ENCODE data around the gene NRXN2. TPM values are rescaled to one million over a fixed set of nuclear protein-coding genes. Genes with fewer than 3 reads are reported as not detected.

The NRXN2 gene
- total RNA-seq (2022; extraction: Qiagen RNA extraction), result 0.12 to 0.32 TPM (median 0.18 TPM) in 5 replicates

DNA sequence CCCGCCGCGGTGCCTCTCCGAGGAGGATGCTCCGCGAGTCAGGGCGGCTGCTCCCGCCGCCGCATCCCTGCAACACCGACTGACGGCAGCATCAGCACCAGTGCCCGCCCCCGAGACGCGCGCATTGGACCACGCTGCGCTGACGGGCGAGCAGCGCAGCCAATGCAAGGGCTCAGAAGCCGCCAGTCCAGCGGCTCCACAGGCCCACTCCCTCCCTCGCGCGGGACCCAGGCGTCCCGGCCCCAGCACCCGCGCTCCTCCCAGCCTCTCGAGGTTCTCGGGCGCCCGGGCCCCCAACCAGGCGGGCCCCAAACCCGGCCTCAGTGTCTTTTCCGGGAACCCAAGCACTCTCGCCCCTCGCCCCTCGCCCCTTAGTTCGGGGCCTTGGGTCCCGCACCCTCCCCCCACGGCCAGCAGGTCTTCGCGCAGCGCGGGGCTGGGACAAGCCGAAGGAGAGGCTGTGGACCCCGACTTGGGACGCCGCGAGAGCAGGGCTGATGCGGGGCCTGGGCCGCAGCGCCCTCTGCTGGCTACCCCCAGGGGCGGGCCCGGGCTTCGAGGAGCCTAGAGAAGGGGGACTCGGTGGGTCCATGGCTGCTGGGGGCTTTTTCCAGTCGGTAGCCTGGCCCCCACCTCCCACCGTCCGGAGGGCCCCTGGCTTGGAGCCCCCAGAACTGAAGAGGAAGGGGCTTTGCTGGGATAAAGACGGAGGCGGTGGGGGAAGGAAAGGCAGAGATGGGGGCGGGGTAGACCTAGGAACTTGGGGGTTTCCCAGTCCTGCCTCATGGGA is at the start of gene NRXN2:
Gene NRXN2, minus strand, starts transcription at position 81 of the 790 bp plus-strand sequence. CDS start 9,498 bp downstream, outside the sequence.

DNA sequence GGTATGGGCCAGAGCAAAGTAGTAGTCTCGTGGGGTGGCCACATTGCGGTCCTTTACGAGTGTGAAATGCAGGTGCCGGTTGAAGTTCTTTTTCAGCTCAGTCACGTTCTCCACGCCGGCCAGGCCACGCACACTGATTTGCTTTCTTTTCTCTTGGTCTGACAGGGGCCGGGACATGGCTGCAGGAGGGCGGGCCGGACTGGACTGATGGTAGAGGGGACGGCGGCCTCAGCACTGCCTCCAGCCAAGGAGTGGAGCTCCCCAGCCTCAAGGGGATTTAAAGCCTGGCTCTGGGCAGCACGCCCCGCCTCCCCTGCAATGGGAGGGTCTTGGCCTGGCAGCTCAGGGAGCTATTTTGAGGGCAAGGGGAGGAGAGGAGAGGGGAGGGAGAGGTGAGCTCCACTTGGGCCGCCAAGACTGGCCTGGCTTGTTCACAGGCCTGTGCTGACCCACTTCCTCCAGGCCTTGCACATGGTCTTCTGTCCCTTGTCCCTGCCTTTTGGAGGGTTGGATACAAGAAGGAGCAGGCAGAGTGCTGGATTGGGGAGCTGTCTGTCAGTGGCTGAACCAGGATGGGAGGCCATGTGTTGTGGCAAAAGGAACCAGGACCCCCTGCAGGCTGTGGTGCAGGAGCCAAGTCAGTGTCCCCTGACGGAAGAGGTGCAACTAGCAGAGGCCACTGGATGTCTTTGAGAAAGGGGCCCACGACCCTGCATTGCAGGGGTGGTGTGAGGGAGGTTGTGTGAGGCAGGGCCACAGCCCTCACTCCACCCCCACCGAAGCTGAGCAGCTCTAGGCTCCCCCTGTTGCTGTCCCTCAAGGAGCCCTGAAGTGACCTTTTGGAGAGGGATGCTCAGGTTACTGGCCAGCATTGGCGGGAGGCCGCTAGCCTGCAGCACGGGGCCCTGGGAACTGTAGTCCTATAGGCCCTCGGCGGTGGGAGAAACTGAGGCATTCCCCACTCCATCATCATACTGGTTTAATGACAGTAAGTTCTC is 37.0 kb upstream of the NRXN2 start, which contains the start of gene PYGM:
Gene PYGM, minus strand, starts transcription at position 253 of the 998 bp plus-strand sequence. Its CDS starts 76 bp downstream, at position 177.

DNA sequence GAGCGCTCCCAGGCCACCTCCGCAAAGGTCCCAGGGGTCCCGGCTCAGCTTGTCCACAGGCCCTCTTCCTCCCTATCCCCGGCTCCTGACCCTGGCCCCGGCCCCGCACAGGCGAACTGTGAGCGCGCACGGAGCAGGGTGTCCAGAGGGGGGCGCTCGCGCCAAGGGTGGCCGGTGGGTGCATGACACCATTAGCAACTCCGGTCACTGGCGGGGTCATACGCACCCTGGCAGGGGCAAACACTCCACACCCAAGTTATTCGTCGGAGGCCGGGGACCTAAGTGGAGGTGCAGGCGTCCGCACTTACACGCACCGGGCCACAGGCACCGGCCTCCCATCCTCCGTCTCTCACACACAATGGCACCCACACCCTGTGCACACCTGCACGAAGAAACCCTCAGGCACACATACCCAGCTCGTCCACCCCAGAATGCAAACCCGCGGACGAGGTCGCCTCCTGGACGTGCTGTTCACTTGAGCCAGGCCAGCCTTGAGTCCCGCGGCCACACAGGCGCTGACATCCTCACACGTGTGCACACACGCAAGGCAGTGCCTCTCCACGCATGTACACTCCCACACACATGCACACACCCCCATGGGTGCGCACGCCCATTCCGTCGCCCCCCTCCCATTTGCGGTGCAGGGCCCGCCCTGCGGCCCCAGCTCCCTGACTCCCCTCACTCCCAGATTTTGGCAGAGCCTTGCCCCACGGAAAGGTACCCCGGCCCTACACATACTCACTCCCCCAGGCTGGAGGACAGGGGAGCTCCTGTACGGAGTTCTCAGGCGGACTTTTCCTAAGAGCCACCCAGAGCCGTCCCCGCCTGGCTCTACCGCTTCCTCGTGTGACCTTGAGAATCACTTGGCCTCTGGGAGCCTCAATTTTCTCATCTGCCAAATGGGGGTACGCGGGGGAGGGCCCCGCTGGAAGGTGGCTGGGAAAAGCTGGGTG is 20.9 kb upstream of the NRXN2 start, which contains the start of gene RASGRP2:
Gene RASGRP2, minus strand, starts transcription at position 552 of the 953 bp plus-strand sequence. CDS start 1,276 bp downstream, outside the sequence.

DNA sequence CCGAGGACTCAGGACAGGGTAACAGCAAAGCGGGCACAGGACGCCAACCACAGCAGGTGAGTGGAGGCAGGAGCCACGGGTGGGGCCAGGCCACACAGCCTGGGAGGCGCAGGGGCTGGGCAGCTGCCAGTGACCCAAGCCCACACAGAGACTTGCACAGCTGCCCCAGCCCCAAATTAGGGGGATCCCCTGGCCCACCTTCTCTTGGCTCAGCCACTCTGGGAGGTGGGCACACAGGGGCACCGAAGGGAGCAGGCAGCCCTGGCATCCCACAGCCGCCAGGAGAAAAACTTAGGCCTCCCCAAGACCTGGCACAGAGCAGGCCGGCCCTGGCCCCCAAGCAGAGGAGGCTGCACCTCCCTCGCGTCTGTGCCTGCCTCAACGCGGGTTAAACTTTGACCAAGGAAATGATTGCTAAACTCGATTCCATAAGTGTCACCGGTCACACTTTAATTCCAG is 132.2 kb downstream of the NRXN2 start, which contains the start of gene SLC22A12:
Gene SLC22A12, plus strand, starts transcription at position 458 of the 459 bp plus-strand sequence. CDS start 337 bp downstream, outside the sequence.

Other genes with a start within 250 kb of the NRXN2 start
- 0.06 to 0.12 TPM (median 0.08 TPM) in 4 of 5 replicates, not detected in the other for gene SLC22A11, start 167.3 kb downstream of the NRXN2 start, total RNA-seq (2022; extraction: Qiagen RNA extraction)
- not detected in 5 replicates for gene SLC22A12, start 132.0 kb downstream of the NRXN2 start, total RNA-seq (2022; extraction: Qiagen RNA extraction)
- 0.97 to 2.1 TPM (median 1.5 TPM) in 5 replicates for gene RASGRP2, start 20.9 kb upstream of the NRXN2 start, total RNA-seq (2022; extraction: Qiagen RNA extraction)
- 0.20 to 0.55 TPM (median 0.36 TPM) in 5 replicates for gene PYGM, start 36.8 kb upstream of the NRXN2 start, total RNA-seq (2022; extraction: Qiagen RNA extraction)
- 150 to 224 TPM (median 153 TPM) in 5 replicates for gene SF1, start 55.3 kb upstream of the NRXN2 start, total RNA-seq (2022; extraction: Qiagen RNA extraction)
- 7.7 to 9.3 TPM (median 8.4 TPM) in 5 replicates for gene MAP4K2, start 80.0 kb upstream of the NRXN2 start, total RNA-seq (2022; extraction: Qiagen RNA extraction)
- gene MEN1, start 87.4 kb upstream of the NRXN2 start, total RNA-seq (2022; extraction: Qiagen RNA extraction), result 35.0 to 40.0 TPM (median 37.1 TPM) in 5 replicates
- gene CDC42BPG, start 121.5 kb upstream of the NRXN2 start, total RNA-seq (2022; extraction: Qiagen RNA extraction), result 1.5 to 2.1 TPM (median 1.5 TPM) in 5 replicates
- gene EHD1, start 155.4 kb upstream of the NRXN2 start, total RNA-seq (2022; extraction: Qiagen RNA extraction), result 104 to 116 TPM (median 113 TPM) in 5 replicates
- gene ATG2A, start 194.0 kb upstream of the NRXN2 start, total RNA-seq (2022; extraction: Qiagen RNA extraction), result 13.9 to 20.4 TPM (median 19.8 TPM) in 5 replicates
- 4.0 to 5.5 TPM (median 4.9 TPM) in 5 replicates for gene PPP2R5B, start 201.5 kb upstream of the NRXN2 start, total RNA-seq (2022; extraction: Qiagen RNA extraction)
- gene GPHA2, start 212.7 kb upstream of the NRXN2 start, total RNA-seq (2022; extraction: Qiagen RNA extraction), result not detected in 5 replicates
- gene MAJIN, start 248.9 kb upstream of the NRXN2 start, total RNA-seq (2022; extraction: Qiagen RNA extraction), result not detected in 5 replicates